HuH-7 (cell line): ENCODE results near the gene MYO18B.

ENCODE experiments used
- DNase-seq: peaks from one replicate; pipeline ENCODE4 v3.0.0; 2011; ENCODE audit warnings: low spot score

MYO18B gene

DNA sequence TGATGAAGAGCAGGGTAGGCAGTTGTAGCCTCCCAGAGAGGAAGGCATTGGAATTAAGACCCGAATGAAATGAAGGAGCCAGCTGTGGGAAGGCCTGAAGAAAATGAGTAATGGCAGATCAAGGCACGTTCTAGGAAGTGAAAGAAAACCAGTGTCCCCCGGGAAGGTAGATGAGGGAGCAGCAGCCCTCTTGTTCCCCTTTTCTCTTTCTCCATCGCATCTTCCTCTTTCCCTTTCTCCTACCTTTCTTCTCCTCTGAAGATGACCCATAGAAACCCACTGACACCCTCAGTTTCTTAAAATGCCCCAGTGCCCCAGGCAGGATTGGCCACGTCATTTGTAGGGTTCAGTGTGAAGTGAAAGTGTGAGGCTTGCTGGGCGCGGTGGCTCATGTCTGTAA is 254.7 kb downstream of the MYO18B start:
- no peak for DNase-seq

DNA sequence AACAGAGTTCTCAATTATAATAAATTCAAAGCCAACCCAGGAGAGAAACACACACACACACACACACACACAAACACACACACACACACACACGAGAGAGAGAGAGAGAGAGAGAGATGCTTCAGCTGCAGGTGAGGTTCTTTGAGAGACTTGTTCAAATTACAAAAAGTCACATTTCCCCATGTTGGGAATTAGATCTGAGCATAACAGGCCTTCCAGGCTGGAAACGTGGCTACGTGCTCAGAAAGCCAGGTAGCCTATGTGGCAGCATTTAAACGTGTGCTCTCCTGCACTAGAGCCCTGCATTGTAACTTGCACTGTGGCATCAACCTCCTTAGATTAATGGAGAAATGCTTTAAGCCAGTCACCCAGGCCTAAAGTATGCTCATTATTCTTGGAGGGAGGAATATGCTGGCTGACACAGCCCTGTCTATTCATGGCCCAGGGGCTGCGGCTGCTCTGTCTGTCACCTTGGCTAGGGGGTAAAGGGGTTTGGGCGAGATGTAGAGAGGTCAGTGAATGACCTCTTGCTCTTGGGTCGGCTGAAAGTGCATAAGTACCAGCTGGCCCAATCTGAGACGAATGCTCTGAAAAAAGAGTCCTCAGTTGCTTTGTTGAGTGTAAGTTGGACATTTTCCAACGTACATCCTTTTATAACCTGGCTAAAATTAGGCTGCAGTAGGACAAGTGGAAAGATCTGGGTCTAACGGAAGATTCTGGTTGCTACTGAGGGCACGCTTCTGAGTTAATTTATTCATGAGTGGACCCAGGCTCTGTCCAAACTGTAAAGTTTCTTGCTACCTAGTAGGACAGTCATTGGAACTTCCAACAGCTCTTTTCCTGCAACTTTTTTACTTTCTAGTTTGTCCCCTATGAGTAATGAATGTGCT is 256.1 kb downstream of the MYO18B start:
- no peak for DNase-seq

DNA sequence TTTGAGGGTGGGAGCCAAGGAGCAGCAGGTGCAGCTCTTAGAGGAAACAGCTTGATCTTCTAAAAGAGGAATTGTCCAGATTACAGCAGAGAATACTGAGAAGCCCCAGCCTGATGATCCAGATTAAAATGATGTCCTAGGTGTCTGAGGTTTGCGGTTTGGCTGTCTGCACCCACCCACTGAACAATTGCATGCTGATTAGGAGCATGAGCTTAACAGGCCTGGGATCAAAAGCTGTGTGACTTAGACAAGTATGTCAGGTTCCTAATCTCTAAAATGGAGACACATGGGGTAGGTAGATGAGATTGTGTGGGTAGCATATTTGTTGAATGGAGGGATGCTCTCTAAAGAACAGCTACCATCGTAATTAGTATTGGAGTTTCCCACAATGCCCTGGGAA is 260.5 kb downstream of the MYO18B start:
- DNase-seq, result no peak

DNA sequence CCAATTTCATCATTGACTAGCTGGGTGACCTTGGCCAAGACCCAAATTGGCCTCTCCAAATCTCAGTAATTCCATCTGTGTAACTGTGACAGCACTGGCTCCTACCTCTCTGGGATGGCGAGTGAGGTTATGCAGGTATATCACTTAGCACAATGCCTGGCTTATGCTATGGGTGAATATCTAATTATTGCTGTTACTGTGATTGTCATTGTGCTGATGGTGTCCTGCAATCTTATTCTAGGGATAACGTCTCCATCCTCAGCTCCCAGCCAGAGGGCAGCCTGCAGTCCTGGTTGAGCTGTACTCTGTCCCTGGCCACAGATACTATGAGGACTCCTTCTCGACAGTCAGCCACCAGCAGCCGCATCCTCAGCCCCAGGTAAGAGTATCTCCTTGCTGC is 262.5 kb downstream of the MYO18B start:
- DNase-seq, result no peak

DNA sequence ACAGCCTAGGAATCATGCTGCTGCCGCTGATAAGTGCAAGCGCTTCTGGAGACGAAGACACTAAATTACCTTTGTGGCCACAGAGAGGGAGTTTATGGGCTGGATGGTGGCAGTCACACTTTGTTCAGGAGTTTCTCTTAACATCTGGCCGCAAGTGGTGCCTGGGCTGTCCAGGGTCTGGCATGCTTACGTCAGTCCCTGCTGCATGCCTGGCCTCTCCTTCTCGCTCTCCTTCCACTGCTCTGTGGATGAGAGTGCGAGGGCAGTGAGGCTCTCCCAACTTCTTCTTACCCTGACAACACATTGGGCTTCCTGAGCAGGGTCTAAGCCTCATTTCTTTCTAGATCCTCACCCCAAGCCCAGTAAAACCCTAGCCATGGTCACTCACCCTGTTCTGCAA is 266.6 kb downstream of the MYO18B start:
- no peak for DNase-seq

DNA sequence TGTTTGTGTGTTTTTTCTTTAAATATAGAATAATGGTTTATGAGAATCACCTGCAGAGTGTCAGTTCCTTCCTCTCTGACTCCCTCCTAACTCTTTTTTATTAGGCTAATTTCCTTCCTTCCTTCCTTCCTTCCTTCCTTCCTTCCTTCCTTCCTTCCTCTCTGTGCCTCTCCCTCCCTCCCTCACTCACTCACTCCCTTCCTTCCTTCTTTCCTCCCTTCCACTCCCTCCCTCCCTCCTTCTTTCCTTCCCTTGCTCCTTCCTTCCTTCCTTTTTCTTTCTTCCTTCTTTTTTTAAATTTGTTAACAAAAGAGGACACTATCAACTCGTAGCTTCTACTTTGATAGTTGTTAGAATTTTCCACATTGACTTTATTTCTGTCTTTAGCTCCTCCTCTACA is 274.9 kb downstream of the MYO18B start:
- no peak for DNase-seq

DNA sequence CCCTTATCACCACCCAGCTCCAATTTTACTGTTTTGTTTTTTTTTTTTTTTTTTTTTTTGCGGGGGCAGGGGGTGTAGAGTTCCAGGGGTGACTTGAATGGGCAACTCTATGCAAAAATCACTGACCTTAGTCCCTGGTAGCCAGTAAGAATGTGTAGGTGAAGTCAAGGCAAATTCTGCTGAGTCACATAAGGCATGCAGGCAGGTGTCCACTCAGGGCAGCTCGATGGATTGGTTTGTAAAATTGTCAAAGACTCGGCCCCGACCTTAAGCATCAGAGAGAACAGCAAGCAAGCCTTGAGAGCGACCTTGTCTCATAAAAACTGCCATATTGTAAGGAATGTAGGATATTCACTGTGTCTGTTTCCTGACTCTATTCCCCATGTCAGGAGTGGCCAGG is 275.9 kb downstream of the MYO18B start:
- DNase-seq, result no peak

DNA sequence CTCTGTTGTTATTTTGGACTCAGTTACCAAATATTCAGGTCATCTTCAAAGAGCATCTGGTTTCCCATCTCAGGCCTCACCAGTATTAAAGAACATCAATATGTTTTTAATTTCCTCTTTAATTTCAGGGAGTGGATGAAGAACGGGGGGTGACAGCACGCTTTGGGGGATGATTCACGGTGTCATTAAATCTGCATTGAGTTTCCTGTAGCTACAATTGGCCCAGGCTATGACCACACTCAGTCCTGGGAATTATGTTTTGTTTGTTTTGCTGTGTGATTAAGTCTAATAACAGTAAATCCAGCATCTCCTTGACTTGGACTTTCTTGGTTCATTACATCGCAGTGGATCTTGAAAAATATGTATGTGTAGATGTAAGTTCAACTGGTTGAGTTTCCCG is 277.6 kb downstream of the MYO18B start:
- DNase-seq, result no peak

DNA sequence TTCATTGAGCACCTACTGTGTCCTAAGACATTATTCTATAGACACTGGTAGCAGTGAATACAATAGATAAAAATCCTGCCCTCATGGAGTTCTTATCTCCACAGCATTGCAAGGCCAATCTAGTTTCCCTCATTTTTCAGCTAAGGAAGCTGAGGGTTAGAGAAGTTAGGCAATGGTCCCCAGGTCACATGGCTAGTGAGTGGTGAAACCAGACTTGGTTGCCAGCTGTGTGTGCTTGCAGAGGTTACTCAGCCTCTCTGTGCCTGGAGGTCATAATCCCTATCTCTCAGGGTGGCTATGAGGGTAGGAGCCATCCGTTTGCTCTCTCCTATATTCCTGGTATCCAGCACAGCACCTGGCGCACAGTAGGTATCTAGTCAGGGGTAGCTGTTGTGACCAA is 279.5 kb downstream of the MYO18B start:
- no peak for DNase-seq

DNA sequence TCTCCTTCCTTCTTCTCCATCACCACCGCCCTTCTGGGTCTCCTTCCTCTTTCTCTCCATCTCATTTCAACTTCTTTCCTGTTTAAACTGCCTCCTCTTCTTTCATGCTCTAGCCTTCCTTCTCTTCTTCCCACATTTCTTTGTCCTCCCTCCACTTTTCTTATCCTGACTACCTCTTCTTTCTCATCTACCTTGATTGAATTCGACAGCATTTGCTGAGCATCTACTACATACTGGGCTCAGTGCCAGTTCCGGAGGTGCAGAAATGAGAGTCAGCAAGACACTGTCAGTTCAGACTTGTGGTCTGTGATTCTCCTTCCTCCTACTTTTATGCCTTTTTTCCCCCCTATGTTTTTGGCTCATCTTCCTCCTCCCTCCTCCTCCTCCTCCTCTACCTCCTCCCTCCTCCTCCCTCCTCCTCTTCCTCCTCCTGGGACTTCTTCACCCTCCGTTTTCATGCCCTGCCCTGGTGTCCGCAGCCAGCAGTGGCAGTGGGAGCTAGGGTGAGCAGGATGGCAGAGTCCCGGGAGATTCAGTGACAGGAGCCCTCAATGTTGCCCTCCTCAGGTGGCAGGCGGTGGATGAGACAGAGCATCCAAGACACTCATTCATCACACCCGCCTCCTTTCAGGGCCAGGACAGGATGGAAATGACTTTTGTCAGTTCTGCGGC is 281.3 kb downstream of the MYO18B start:
- no peak for DNase-seq

DNA sequence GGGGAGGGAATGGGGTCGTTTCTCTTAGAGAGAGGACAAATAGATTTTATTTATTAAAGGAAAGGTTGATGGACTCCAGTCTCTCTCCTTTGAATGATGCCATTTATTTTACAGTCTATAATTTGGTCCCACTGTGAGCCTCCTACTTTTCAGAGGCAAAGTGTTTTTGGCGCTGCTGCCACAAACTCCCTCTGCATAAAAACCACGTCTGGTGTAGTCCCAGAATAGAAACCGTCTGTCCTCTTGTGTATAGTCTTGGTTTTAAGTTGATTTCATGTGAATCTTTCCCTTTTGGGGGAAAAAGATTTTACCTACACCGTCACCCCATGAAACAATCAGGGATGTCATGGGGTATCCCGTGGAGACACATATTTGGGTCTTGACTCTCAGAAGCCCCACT is 283.6 kb downstream of the MYO18B start:
- DNase-seq, result no peak

DNA sequence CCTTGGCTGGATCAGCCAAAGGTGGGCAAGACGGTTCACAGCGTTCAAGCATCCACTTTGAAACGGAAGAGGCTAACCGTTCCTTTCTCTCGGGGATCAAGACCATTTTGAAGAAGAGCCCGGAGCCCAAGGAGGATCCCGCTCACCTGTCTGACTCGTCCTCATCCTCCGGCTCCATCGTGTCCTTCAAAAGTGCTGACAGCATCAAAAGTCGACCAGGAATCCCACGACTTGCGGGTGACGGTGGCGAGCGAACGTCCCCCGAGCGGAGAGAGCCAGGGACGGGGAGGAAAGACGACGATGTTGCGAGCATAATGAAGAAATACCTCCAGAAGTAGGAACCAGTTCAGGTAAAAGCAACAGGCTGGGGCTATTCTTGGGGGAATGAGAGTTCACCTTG is 285.4 kb downstream of the MYO18B start:
- DNase-seq, result no peak

DNA sequence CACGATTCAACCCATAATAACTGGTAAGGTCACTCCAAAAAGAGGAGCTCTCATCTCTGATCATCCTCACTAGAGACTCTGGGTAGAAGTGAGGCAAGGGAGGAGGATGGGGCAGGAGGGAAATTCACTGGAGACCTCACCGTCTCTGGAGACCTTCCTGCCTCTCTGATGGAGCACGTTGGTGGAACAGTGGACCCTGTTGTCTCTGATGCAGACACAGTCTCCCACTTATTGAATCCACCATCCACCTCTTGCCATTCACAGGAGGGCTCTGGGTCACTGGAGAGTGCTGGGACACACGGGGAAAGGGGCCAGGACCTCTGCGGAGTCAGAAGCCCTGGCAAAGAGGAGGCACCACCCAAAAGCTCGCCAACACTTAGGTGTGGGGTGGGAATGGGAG is 289.7 kb downstream of the MYO18B start:
- no peak for DNase-seq

DNA sequence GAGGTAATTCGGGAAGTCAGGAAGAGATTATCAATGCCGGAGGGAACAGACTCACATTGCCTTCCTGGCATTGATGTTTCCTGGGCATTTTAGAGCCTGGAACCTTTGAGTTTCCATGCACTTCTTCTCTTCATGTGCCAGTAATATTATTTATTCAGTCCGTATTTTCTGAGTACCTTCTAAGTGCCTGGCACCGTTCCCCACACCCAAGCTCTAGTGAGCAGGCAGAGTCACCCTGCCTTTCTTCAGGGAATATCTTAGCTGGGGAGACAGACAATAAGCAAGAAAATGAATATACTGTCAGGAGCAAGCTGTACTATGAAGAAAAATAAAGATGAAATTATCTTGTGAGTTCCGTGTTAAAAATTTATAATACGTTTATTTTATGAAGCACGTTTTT is 291.1 kb downstream of the MYO18B start:
- no peak for DNase-seq

DNA sequence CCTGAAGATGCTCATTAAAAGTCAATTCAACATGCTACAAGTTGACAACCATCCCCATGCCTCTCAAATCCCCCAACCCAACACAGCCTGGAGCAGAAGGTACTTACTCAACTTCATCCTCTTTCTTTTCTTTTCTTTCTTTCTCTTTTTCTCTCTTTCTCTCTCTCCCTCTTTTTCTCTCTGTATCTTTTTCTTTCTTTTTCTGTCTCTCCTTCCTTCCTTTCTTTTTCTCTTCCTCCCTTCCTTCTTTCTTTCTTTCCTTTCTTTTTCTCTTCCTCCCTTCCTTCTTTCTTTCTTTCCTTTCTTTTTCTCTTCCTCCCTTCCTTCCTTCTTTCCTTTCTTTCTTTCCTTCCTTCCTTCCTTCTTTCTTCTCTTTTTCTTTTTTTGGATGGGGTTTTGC is 291.6 kb downstream of the MYO18B start:
- no peak for DNase-seq

DNA sequence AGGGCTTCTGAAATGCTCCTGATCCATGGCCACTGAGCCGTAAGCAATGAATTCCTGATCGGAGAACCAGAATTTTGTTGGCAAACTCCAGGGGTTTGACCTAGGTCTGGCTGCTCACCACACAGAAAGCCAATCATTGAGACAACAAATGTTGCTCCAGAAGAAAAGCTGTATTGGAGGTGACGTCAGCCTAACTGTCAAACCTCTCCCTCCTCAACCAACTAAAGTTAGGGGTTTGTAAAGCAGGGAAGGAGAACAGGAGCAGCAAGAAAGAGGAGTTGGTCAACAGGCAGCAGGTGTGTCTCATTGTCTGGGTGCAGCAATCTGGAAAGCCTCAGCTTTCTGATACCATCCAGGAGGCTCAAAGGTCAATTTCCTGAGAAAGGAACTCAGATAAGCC is 293.5 kb downstream of the MYO18B start:
- DNase-seq, result no peak

DNA sequence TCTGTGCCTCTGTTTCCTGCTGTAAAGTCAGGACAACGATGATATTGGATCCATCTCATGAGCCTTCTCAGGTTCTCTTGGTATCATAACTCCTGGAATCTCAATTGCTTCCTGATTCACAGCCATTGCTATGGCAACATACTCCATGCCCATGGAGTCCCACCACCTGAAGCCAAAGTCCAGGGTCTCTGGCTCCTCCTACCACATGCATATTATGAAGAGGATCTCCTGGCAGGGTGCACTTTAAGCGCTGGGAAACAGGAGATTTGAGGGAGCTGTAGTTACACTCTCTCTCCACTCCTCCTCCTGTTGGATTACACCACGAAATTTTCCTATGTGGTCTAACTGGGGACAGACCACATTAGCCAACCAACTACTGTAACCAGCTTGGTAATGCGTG is 296.4 kb downstream of the MYO18B start:
- DNase-seq, result peak; percentile 7

DNA sequence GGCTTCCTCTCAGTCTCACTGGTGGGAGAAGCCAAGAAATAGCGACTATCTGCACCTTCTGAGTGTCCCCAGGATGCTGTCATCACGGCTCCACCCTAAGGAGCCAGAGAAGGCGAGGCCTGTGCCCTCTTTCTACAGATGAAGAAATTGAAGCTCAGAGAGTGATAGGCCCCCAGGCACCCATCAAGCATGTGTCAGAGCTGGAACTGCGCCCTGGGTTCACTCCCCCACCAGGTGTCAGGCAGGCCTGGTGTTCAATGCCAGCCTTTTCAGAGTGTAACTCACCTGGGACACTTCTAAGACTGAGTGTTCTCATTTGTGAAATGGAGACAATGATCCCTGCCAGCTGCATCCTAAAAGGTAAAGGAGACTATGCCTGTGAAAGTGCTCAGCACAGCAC is 299.9 kb downstream of the MYO18B start:
- no peak for DNase-seq

DNA sequence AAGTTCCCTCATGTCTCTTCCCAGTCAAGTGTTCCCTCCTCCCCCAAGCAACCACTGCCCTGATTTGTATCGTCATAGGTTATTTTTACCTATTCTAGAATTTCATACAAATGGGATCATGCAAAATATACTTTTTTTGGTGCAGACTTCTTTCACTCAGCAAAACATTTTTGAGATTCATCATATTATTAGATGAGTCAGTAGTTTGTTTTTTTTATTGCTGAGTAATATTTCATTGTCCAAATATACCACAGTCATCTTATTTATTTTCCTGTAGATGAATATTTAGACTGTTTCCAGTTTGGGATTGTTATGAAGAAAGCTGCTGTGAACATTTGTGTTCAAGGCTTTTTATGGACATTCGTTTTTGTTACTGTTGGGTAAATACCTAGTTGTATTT is 301.0 kb downstream of the MYO18B start:
- DNase-seq, result no peak

DNA sequence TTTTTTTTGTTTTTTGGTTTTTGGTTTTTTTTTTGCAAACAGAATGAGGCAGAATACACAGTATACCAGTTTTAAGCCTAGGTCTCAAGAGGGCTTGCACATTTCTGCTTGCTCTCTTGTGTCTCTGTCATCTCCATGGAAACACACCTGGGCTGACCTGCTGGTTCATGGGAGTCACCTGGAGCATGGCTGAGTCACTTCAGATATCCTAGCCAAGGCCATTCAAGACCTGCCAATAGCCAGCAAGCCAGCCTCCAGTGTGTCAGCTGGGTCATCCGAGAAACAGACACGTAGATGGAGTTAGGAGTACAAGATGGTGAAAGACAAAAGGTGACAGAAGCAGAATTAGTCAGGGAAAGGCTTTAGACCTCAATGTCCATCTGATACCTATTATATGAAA is 303.1 kb downstream of the MYO18B start:
- no peak for DNase-seq

DNA sequence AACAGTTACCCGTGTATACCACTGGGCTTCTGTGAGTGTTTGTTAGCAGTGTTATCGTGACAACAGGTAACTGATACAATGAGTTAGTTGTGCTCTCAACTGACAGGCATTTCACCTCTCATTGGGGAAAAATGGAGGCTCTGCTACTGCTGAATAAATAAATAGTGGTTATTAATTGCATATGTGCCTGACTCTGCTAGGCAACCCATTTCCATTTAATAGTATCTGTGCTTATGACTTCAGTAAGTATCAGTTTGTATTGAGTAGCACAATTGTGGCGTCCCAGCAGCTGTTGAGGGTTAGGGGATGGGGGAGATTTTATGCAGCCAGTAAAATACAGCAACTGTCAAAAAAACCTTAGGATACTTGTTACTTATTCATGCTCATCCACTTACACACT is 303.9 kb downstream of the MYO18B start:
- DNase-seq, result no peak

DNA sequence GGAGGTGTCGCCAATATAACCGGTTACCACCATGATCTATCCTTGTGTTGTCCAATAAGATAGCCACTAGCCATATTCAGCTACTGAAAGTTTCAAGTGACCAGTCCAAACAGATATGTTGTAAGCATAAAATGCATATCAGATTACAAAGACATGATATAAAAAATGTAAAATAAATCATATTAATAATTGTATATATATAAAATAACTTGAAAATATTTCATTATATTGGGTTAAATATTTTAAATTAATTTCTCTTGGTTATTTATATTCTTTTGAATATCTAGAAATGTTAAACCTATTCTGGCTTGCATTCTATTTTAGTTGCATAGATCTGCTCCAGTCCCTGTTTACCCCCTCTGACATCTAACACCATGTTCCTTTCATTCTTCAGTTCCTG is 305.5 kb downstream of the MYO18B start:
- DNase-seq, result no peak

DNA sequence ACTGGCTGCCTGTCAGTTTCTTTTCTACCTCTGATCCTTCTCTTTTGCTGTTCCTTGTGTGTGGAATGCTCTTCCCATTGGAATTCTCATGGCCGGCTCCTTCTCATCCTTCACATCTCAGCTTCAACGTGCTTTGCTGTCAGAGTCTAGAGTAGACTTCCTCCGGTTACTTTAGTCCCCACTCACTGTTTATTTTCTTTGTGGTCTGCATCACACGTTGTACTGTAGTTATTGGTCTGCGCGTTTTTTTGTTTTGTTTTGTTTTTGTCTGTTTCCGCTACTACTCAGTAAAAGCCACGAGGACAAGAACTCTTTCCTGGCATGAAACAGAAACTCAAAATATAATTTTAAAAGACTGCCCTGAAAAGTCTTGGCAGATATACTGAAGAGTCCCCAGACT is 305.9 kb downstream of the MYO18B start:
- no peak for DNase-seq

DNA sequence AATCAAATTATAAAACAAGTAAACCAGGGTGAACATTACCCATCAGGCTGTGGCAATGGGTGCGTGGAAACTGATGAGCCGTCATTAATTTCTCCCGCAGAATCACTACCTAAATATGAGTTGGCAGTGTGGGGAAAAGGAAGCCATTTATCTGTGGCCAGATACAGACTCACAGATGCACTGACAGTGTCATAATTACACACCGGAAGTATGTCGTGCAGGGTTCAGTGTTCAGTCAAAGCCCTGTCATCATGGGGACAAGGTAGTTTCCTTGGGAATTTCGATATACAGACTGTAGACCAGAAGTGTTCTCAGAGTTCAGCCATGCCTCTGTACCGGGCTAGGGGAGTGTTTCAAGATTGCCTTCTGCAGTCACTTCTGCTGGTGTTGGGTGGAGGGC is 308.1 kb downstream of the MYO18B start:
- DNase-seq, result no peak
